ENCODE data around the gene MUS81. TPM values are rescaled to one million over a fixed set of nuclear protein-coding genes. Genes with fewer than 3 reads are reported as not detected.

The MUS81 gene
- total and polyA plus RNA-seq, 2 of the 13 experiments (the other 11 are each of a cell fraction or from before 2014, with no cell fraction given) = 25.6 to 30.2 TPM

- TF ChIP-seq CEBPZ (IDR thresholded peaks at IDR 0.05; ENCODE audit: low read length) (no peak), NCOA5 (CRISPR knock-in tag; IDR thresholded peaks at IDR 0.05) (no peak), ARNTL (CRISPR knock-in tag; IDR thresholded peaks at IDR 0.05) (peak; percentile 94), ARID5B (CRISPR knock-in tag; IDR thresholded peaks at IDR 0.05) (peak; percentile 63), ZBTB34 (CRISPR knock-in tag; IDR thresholded peaks at IDR 0.05) (no peak), KLF13 (CRISPR knock-in tag; IDR thresholded peaks at IDR 0.05) (no peak), ZNF878 (CRISPR knock-in tag; IDR thresholded peaks at IDR 0.05) (no peak), MTA1 (CRISPR knock-in tag; IDR thresholded peaks at IDR 0.05; ENCODE audit: borderline replicate concordance) (no peak), ZNF451 (CRISPR knock-in tag; IDR thresholded peaks at IDR 0.05) (peak; percentile 79; the same call in 1 of the 2 replicates), MED13 (CRISPR knock-in tag; IDR thresholded peaks at IDR 0.05) (no peak; the same call in 1 of the 2 replicates), E2F1 (CRISPR knock-in tag; IDR thresholded peaks at IDR 0.05) (0 out of 2 replicates have a peak, but pooled peaks have one; percentile 51), MYC (CRISPR knock-in tag; IDR thresholded peaks at IDR 0.05; ENCODE audit: borderline replicate concordance) (peak; percentile 79; the same call in 1 of the 2 replicates), HOXD1 (CRISPR knock-in tag; IDR thresholded peaks at IDR 0.05) (0 out of 2 replicates have a peak, but pooled peaks have one; percentile 35), MAF1 (CRISPR knock-in tag; IDR thresholded peaks at IDR 0.05; ENCODE audit: borderline replicate concordance) (no peak), SNRNP70 (IDR thresholded peaks at IDR 0.05; ENCODE audit: low read depth, low read length) (no peak), REPIN1 (CRISPR knock-in tag; IDR thresholded peaks at IDR 0.05; ENCODE audit: borderline replicate concordance, low read depth) (no peak), ZFP90 (CRISPR knock-in tag; IDR thresholded peaks at IDR 0.05; ENCODE audit: borderline replicate concordance) (no peak)
Measured at GRCh38 chr11:65873318-65874156, 13.3 kb downstream of the MUS81 start (continued).

All from HepG2 (cell line).